ENCODE data around the gene KPTN.

Gene KPTN

GRCh38 chr19:47508721-47509120 is 24.7 kb upstream of the KPTN start:
- no peak for DNase-seq

GRCh38 chr19:47507924-47508553 is 24.0 kb upstream of the KPTN start:
- no peak for DNase-seq

- no peak for DNase-seq
These were observed 23.0 kb upstream of the KPTN start for GRCh38 chr19:47507012-47507411.

GRCh38 chr19:47506459-47506858 is 22.4 kb upstream of the KPTN start:
- DNase-seq: no peak

GRCh38 chr19:47505506-47505905 is 21.5 kb upstream of the KPTN start:
- no peak for DNase-seq

- no peak for DNase-seq
These were observed 19.8 kb upstream of the KPTN start for GRCh38 chr19:47503826-47504150.

GRCh38 chr19:47503130-47503825 is 19.3 kb upstream of the KPTN start:
- DNase-seq: no peak

GRCh38 chr19:47499863-47500830 is 16.1 kb upstream of the KPTN start:
- DNase-seq: no peak

- no peak for DNase-seq
These were observed 15.4 kb upstream of the KPTN start for GRCh38 chr19:47499371-47499770.

GRCh38 chr19:47498561-47498960 is 14.5 kb upstream of the KPTN start:
- DNase-seq: no peak

- no peak for DNase-seq
These were observed 14.0 kb upstream of the KPTN start for GRCh38 chr19:47497821-47498520.

- DNase-seq: peak; percentile 92
These were observed 13.2 kb upstream of the KPTN start for GRCh38 chr19:47497050-47497766.

- no peak for DNase-seq
These were observed 11.7 kb upstream of the KPTN start for GRCh38 chr19:47495478-47496372.

GRCh38 chr19:47494729-47495128 is 10.7 kb upstream of the KPTN start:
- DNase-seq: peak; percentile 88

- DNase-seq: no peak
These were observed 10.2 kb upstream of the KPTN start for GRCh38 chr19:47494211-47494547.

- DNase-seq: no peak
These were observed 9.6 kb upstream of the KPTN start for GRCh38 chr19:47493378-47494210.

GRCh38 chr19:47492571-47493377 is 8.8 kb upstream of the KPTN start:
- DNase-seq: no peak

- no peak for DNase-seq
These were observed 8.1 kb upstream of the KPTN start for GRCh38 chr19:47492137-47492533.

GRCh38 chr19:47491358-47492136 is 7.5 kb upstream of the KPTN start:
- no peak for DNase-seq

Measured in hematopoietic multipotent progenitor cell treated with erythropoietin and hydrocortisone succinate and interleukin-3 and kit ligand, for 4 days (in vitro differentiated cells).